PFSK-1 (cell line): Measurements from ENCODE around the gene CEP112.

Experiments
- FOXP2 ChIP-seq: optimal IDR thresholded peaks from 2 replicates; pipeline ENCODE3; 2011; ENCODE audit warnings: borderline replicate concordance, control low read depth, inconsistent platforms; ENCODE audit not compliant: insufficient read depth; ENCODE audit errors: extremely low read length, extremely low read depth
- POLR2AphosphoS5 ChIP-seq: IDR thresholded peaks from 2 replicates; pipeline ENCODE4 v1.6.1; 2012; ENCODE audit warnings: low read depth, mild to moderate bottlenecking, control low read depth, low read length, moderate library complexity
- SIN3A ChIP-seq: IDR thresholded peaks from 2 replicates; pipeline ENCODE4 v1.6.1; 2012; ENCODE audit warnings: mild to moderate bottlenecking, low read length, moderate library complexity, borderline replicate concordance; ENCODE audit not compliant: insufficient read depth
- TAF1 ChIP-seq: IDR thresholded peaks from 2 replicates; pipeline ENCODE4 v1.6.1; 2012; ENCODE audit warnings: low read length, control low read depth, borderline replicate concordance; ENCODE audit not compliant: insufficient read depth
- TF ChIP-seq, protein P1 (sequence below), 2 experiments: IDR thresholded peaks; 2 replicates each; pipeline versions ENCODE4 v1.6.1 to v1.8.0; 2011 to 2012; ENCODE audit warnings: low read depth in 2 of 2, low read length in 2 of 2, control low read depth in 1 of 2, inconsistent platforms in 1 of 2, mild to moderate bottlenecking in 1 of 2, moderate library complexity in 1 of 2; ENCODE audit not compliant: insufficient read depth in 1 of 2

Gene CEP112

DNA sequence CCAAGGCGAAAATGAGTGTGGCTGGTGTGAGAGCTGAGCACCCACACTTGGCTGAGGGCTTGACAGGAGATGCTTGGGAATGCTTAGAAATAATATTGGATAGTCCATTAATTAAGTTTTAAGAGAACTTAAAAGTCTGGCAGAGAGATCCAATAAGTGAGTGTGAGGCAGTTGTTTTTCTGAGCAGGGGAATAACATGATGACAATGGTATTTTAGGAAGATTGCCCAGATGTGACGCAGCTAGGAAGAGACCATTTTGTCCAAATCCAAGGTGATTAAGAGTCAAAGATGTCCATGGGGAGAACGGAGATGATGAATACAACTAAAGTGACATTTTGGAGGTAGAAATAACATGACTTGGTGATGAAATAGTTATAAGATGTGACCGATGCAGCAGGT is 527.7 kb downstream of the CEP112 start:
- TF ChIP-seq, protein P1, sequence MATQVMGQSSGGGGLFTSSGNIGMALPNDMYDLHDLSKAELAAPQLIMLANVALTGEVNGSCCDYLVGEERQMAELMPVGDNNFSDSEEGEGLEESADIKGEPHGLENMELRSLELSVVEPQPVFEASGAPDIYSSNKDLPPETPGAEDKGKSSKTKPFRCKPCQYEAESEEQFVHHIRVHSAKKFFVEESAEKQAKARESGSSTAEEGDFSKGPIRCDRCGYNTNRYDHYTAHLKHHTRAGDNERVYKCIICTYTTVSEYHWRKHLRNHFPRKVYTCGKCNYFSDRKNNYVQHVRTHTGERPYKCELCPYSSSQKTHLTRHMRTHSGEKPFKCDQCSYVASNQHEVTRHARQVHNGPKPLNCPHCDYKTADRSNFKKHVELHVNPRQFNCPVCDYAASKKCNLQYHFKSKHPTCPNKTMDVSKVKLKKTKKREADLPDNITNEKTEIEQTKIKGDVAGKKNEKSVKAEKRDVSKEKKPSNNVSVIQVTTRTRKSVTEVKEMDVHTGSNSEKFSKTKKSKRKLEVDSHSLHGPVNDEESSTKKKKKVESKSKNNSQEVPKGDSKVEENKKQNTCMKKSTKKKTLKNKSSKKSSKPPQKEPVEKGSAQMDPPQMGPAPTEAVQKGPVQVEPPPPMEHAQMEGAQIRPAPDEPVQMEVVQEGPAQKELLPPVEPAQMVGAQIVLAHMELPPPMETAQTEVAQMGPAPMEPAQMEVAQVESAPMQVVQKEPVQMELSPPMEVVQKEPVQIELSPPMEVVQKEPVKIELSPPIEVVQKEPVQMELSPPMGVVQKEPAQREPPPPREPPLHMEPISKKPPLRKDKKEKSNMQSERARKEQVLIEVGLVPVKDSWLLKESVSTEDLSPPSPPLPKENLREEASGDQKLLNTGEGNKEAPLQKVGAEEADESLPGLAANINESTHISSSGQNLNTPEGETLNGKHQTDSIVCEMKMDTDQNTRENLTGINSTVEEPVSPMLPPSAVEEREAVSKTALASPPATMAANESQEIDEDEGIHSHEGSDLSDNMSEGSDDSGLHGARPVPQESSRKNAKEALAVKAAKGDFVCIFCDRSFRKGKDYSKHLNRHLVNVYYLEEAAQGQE (IDR thresholded peaks at IDR 0.05; ENCODE audit: insufficient read depth in 1 of 2, low read depth in 2 of 2, low read length in 2 of 2): no peak

DNA sequence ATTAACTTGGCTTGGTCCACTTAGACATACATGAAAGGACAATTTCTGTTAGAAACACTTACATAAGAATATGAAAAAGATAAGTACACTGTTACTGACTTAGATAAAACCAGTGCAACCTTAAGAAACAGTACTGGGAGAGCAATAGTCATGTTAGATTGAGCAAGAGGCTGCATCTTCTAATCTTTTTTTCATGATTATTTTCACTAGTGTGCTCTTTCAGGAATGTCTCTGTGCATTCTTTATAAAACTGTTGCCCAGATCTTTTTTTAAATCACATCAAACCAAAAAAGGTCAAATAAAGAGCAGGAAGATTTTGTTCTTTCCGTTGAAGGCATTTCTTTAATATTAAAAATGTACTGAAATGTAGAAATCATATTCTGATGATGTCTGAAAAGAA is 529.7 kb downstream of the CEP112 start:
- no peak for TF ChIP-seq TAF1
- no peak for TF ChIP-seq POLR2AphosphoS5
- TF ChIP-seq, protein P1 (IDR thresholded peaks at IDR 0.05; ENCODE audit: insufficient read depth in 1 of 2, low read depth in 2 of 2, low read length in 2 of 2): no peak
- no peak for TF ChIP-seq FOXP2
- TF ChIP-seq SIN3A: no peak

DNA sequence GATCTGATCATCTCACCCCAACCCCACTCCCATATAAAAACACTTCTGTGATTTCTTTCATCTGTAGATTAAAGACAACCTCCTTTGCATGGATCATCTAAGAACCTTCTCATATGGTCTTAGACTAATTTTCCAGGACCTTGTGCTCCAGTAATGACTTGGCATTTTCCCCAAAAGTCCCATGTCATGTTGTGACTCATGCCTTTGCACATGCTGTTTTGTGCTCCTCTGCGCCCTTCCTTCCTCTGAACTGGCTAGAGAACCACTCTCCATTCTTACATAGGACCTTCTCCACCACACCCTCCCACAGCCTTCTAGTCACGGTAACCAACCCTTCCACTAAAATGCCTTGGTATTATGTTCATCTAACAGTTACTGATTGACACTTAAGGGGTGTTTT is 531.0 kb downstream of the CEP112 start:
- TF ChIP-seq TAF1 (no peak), POLR2AphosphoS5 (no peak), FOXP2 (no peak), SIN3A (no peak)
- TF ChIP-seq, protein P1 (IDR thresholded peaks at IDR 0.05; ENCODE audit: insufficient read depth in 1 of 2, low read depth in 2 of 2, low read length in 2 of 2): no peak

DNA sequence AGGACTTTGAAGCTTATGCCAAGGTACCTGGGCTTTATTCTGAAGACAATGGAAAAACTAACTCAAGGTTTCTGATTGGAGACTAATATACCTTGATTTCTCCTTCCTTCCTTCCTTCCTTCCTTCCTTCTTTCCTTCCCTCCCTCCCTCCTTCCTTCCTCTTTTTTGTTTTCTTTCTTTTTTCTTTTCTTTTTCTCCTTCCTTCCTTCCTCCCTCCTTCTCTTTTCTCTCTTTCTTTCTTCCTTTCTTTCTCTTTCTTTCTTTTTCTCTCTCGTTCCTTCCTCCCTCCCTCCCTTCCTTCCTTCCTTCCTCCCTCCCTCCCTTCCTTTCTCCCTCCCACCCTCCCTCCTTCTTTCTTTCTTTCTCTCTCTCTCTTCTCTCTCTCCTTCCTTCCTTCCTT is 531.9 kb downstream of the CEP112 start:
- TF ChIP-seq, protein P1 (IDR thresholded peaks at IDR 0.05; ENCODE audit: insufficient read depth in 1 of 2, low read depth in 2 of 2, low read length in 2 of 2): no peak
- TF ChIP-seq SIN3A (no peak), TAF1 (no peak), FOXP2 (no peak), POLR2AphosphoS5 (no peak)

DNA sequence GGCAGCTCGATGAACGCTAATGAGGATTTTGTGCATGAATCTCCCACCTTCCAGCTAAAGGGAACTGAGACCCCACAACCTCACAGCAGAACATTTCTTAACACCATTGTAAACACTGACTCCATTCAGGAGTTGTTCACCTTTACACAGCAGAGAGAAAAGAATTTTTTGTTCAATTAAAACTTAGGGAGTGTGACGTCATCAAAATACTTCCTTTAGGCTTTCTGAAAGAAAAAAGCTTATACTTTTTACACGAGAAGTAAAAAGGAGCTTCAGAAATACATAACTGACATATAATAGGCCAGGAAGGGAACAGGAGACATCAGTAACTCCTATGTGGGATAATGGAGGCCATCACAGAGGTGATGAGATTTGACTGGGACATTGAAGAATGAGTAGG is 532.4 kb downstream of the CEP112 start:
- TF ChIP-seq TAF1: no peak
- TF ChIP-seq SIN3A: no peak
- TF ChIP-seq FOXP2: no peak
- no peak for TF ChIP-seq POLR2AphosphoS5
- TF ChIP-seq, protein P1 (IDR thresholded peaks at IDR 0.05; ENCODE audit: insufficient read depth in 1 of 2, low read depth in 2 of 2, low read length in 2 of 2): no peak
